UCSD-AML1 (cell line): ENCODE measurements around the gene ADGRB2.

ENCODE experiments used
- DNase-seq: peaks from one replicate; lab custom pipeline; 2025; ENCODE audit not compliant: unreplicated experiment; lab: John Stamatoyannopoulos, UW

ADGRB2 gene

DNA sequence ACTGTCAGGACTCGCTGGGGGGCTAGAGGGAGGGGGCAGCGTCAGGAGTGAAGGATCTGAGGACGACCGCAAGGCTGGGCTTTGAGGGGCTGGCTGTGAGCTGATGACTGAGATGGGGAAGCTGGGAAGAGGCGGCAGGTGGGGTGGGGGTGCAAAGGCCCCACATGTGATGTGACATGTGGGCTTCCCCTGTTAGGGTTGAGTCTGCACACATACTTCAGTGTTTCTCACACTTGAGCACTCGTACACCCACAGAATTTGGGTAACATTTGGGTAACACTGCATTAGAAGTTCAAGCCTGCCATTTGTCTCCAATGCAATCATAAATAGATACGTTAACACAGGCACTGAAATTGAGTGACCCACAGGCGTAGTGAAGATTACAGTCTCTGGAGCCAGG, 76.5 kb downstream of the ADGRB2 start:
- no peak for DNase-seq

GRCh38 chr1:31685795-31686194, 78.3 kb downstream of the ADGRB2 start:
- DNase-seq: no peak

GRCh38 chr1:31683997-31684396, 80.1 kb downstream of the ADGRB2 start:
- DNase-seq: peak; percentile 14

GRCh38 chr1:31681415-31681814, 82.7 kb downstream of the ADGRB2 start:
- DNase-seq: no peak

- no peak for DNase-seq
These were observed 84.4 kb downstream of the ADGRB2 start for GRCh38 chr1:31679676-31680230.

GRCh38 chr1:31679091-31679490, 85.0 kb downstream of the ADGRB2 start:
- no peak for DNase-seq

DNA sequence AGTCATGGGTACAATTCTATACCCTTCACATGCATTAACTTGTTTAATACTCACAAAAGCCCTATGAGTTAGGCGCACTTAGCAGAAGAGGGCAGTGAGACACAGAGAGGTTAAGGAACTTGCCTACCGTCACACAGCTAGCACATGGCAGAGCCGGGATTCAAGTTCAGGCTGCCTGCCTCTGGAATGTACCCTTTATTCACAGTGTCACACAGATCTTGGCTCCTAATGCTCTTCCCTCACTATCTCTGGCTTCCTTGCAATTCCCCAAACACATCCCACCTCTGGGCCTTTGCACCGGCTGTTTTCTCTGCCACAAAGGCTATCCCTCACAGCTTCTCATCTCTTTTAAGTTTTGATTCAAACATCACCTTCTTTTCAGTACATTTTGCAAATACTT, 85.5 kb downstream of the ADGRB2 start:
- DNase-seq: no peak

- no peak for DNase-seq
These were observed 86.2 kb downstream of the ADGRB2 start for GRCh38 chr1:31677949-31678348.

DNA sequence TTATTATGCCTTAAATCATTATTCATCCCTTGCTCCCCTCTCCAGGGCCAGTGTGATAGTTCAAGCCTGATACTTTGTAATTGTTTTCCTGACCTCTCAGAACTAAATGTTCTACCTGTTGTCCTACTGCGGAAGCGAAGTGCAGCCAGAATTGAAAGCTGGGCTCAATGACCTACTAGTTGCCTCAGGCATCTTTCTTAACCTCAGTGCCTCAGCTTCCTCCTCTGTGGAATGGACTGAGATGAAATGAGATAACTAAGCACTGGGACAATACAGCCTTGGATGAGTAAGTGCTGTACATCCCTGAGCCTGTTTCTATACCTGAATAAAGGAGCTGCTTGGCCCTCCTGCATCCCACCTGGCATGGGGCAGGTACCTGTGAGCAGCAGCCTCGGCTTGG, 86.7 kb downstream of the ADGRB2 start:
- no peak for DNase-seq
